K562 (cell line): ENCODE data around the gene MRPL42. TPM values are rescaled to one million over a fixed set of nuclear protein-coding genes. Genes with fewer than 3 reads are reported as not detected.
A peak's percentile ranks its signal among the peaks of the same experiment; 100 is the strongest.

Source experiments
- FOXP4 ChIP-seq: sonication (generic); formaldehyde crosslinking; IDR thresholded peaks from 2 replicates; pipeline ENCODE4 v1.8.0; 2022; ENCODE audit warnings: mild to moderate bottlenecking, missing genetic modification reagents, borderline replicate concordance
- GMEB1 ChIP-seq: fragments of 250-450 bp; sonication (Bioruptor Pico); IDR thresholded peaks from 2 replicates; pipeline ENCODE4 v1.4.0; 2020; ENCODE audit warnings: mild to moderate bottlenecking
- KAT7 ChIP-seq: sonication (generic); formaldehyde crosslinking; IDR thresholded peaks from 2 replicates; pipeline ENCODE4 v1.8.0; 2022; ENCODE audit warnings: missing genetic modification reagents, mild to moderate bottlenecking, borderline replicate concordance
- MIER1 ChIP-seq: fragments of 450-650 bp; IDR thresholded peaks from 2 replicates; pipeline ENCODE4 v1.6.1; 2016; ENCODE audit warnings: antibody characterized with exemption, mild to moderate bottlenecking, low read depth
- NFIC ChIP-seq: fragments of 450-650 bp; IDR thresholded peaks from 2 replicates; pipeline ENCODE4 v1.6.1; 2017; ENCODE audit warnings: mild to moderate bottlenecking, inconsistent platforms
- ZNF584 ChIP-seq: fragments of 200-800 bp; sonication (Bioruptor generic); IDR thresholded peaks from 2 replicates; pipeline ENCODE4 v1.6.1; 2016; ENCODE audit warnings: low read depth, mild to moderate bottlenecking, missing genetic modification characterization, missing compliant biosample characterization
- polyA plus RNA-seq, 8 experiments: library from polyadenylated mRNA; depleted of rRNA in 4 of 8; stranded (reverse) in 5 of 8; unstranded in 3 of 8; fragments of >200 nt; fragmentation: Nextera tagmentation in 2 of 8; fragmentation: Illumina TruSeq in 1 of 8; extraction: Ambion mirVana in 2 of 8; extraction: Trizol in 1 of 8; gene quantifications; 2 replicates each; pipeline versions ENCODE4 v1.2.1 to v1.2.3, GENCODE V29; 2011 to 2014; ENCODE audit warnings: inconsistent platforms in 1 of 8, missing spikeins in 1 of 8
- total RNA-seq, 7 experiments: library from RNA; depleted of rRNA in 6 of 7; stranded (reverse); fragments of >200 nt in 6 of 7; fragmentation: Illumina TruSeq in 2 of 7; extraction: Trizol in 2 of 7; gene quantifications; 2 replicates each; pipeline versions ENCODE4 v1.2.1 to v1.2.3, GENCODE V29; 2011 to 2021; ENCODE audit warnings: low replicate concordance in 1 of 7

The MRPL42 gene
- total and polyA plus RNA-seq, 9 of the 15 experiments (the other 6 are each of a cell fraction or from before 2014, with no cell fraction given), result 104 to 806 (median 218) TPM

- TF ChIP-seq FOXP4 (CRISPR knock-in tag) (no peak), KAT7 (CRISPR knock-in tag) (0 out of 2 replicates have a peak, but pooled peaks have one; percentile 12), ZNF584 (CRISPR knock-in tag) (no peak), NFIC (peak; percentile 48), MIER1 (no peak), GMEB1 (CRISPR knock-in tag) (peak; percentile 96)
Measured at GRCh38 chr12:93441617-93442410, 25.5 kb upstream of the MRPL42 start, which contains the start of gene UBE2N (continued).
